Neural progenitor cell (in vitro differentiated cells): ENCODE measurements around the gene STK25. TPM values are rescaled to one million over a fixed set of nuclear protein-coding genes. Genes with fewer than 3 reads are reported as not detected.
A peak's percentile ranks its signal among the peaks of the same experiment; 100 is the strongest.

ENCODE experiments used
- DNase-seq: peaks from one replicate; pipeline ENCODE4 v3.0.0-alpha.2; 2016; ENCODE audit warnings: low spot score
- H2AFZ ChIP-seq: fragments of 200-600 bp; sonication (generic); replicated peaks from 2 replicates; pipeline ENCODE4 v1.6.1; 2016; ENCODE audit warnings: antibody characterized with exemption
- H3F3A ChIP-seq: fragments of 200-600 bp; sonication (generic); 2 replicates; pipeline ENCODE4 v1.6.1; 2016; ENCODE audit warnings: antibody characterized with exemption, low read depth
- H3K27ac ChIP-seq: fragments of 200-600 bp; sonication (generic); 2 replicates; pipeline ENCODE4 v1.5.1; 2016; ENCODE audit warnings: mild to moderate bottlenecking
- H3K27me3 ChIP-seq: fragments of 200-600 bp; sonication (generic); 2 replicates; pipeline ENCODE4 v1.6.1; 2016; ENCODE audit warnings: mild to moderate bottlenecking, moderate library complexity
- H3K36me3 ChIP-seq: fragments of 200-600 bp; sonication (generic); 2 replicates; pipeline ENCODE4 v1.5.1; 2016
- H3K4me1 ChIP-seq: fragments of 200-600 bp; sonication (generic); 2 replicates; pipeline ENCODE4 v1.6.1; 2016; ENCODE audit warnings: mixed run types
- H3K4me2 ChIP-seq: fragments of 200-600 bp; sonication (generic); 2 replicates; pipeline ENCODE4 v1.6.1; 2016
- H3K4me3 ChIP-seq: fragments of 200-600 bp; sonication (generic); 2 replicates; pipeline ENCODE4 v1.5.1; 2016
- H3K79me2 ChIP-seq: fragments of 200-600 bp; sonication (generic); 2 replicates; pipeline ENCODE4 v1.6.1; 2016; ENCODE audit warnings: low read depth
- H3K9ac ChIP-seq: fragments of 200-600 bp; sonication (generic); 2 replicates; pipeline ENCODE4 v1.6.1; 2016
- H3K9me3 ChIP-seq: fragments of 200-600 bp; sonication (generic); 2 replicates; pipeline ENCODE4 v1.5.1; 2016; ENCODE audit warnings: low read depth
- H4K20me1 ChIP-seq: fragments of 200-600 bp; sonication (generic); 2 replicates; pipeline ENCODE4 v1.6.1; 2016; ENCODE audit warnings: low read depth
- H3K27ac Mint-ChIP-seq: 3 replicates; pipeline ENCODE4 v1.8.0; 2021; ENCODE audit warnings: mixed read lengths
- H3K27me3 Mint-ChIP-seq: 2 replicates; pipeline ENCODE4 v1.8.0; 2022; ENCODE audit warnings: low read depth, mild to moderate bottlenecking, inconsistent platforms, moderate library complexity, mixed read lengths; ENCODE audit not compliant: insufficient read depth
- H3K36me3 Mint-ChIP-seq: 3 replicates; pipeline ENCODE4 v1.8.0; 2021; ENCODE audit warnings: mixed read lengths
- H3K4me1 Mint-ChIP-seq: 3 replicates; pipeline ENCODE4 v1.8.0; 2021; ENCODE audit warnings: mixed read lengths
- H3K4me3 Mint-ChIP-seq: 3 replicates; pipeline ENCODE4 v1.8.0; 2021; ENCODE audit warnings: mild to moderate bottlenecking, moderate library complexity, mixed read lengths
- H3K9me3 Mint-ChIP-seq: 3 replicates; pipeline ENCODE4 v1.8.0; 2020; ENCODE audit warnings: mixed read lengths
- EZH2 ChIP-seq: fragments of 200-600 bp; sonication (generic); IDR thresholded peaks from 2 replicates; pipeline ENCODE4 v1.6.1; 2017; ENCODE audit warnings: antibody characterized with exemption, mild to moderate bottlenecking, moderate library complexity
- EZH2phosphoT487 ChIP-seq: fragments of 200-600 bp; sonication (generic); IDR thresholded peaks from 2 replicates; pipeline ENCODE4 v1.6.1; 2017; ENCODE audit warnings: antibody characterized with exemption
- total RNA-seq: library from RNA; depleted of rRNA; stranded (reverse); fragments of >200 nt; gene quantifications from 2 replicates; pipeline ENCODE4 v1.2.3, GENCODE V29; 2015; ENCODE audit warnings: low replicate concordance
- TF ChIP-seq, protein P1 (sequence below): fragments of 200-600 bp; sonication (generic); IDR thresholded peaks from 2 replicates; pipeline ENCODE4 v1.5.1; 2017; ENCODE audit warnings: antibody characterized with exemption, mild to moderate bottlenecking

Gene STK25
- total RNA-seq, 1 donor from 2014 or later = 164 TPM

DNA sequence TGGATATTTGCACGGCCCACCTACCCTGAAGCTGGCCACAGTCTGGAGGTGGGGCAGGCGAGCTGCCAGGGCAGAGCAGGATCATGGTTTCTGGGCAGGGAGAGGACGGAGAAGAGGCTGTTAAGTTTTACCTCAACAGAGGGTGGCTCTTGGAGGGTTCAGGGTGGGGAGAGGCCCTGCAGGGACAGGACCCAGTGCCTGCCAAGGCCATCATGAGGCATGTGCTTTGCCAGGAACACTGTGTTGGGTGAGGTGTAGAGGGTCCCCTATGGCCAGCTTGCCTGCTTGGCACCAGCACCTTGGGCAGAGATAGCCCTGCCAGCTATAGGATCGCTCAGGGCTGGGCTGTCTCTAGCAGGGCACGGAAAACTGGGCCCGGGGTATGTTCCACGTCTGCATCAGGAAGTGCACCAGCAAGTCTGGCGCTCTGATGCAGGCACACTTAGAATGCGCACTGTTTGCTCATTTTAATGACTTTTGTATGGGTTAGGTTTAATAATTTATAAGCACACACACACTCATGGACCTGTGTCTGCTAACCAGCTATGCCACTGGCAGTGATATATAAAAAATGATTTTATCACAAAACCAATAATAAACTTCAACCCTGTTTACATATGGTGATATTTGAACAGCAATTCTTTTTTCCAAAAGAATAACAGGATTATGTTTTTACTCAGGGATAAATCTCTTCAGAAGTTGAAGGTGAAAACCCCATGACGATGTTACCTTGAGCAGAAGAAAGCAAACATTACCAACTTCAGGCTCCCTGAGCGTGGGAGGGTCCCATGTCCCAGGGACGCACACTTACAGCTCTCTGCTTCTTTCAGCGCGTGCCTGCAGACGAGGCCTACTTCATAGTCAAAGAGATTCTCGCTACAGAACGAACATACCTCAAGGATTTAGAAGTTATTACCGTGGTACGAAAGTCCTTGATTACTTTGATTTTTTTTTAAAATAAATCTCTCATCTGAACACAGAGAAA lies 46.4 kb downstream of the STK25 start:
- Histone ChIP-seq H3K36me3 (no peaks in the 10 kb centered on the region), H3F3A (no peaks in the 10 kb centered on the region), H3K27ac (no peak overlapping the region), H3K27me3 (no peaks in the 10 kb centered on the region), H3K4me2 (no peak overlapping the region), H3K9me3 (no peaks in the 10 kb centered on the region), H3K9ac (no peak overlapping the region), H4K20me1 (no peaks in the 10 kb centered on the region), H3K4me3 (no peak overlapping the region), H3K79me2 (no peaks in the 10 kb centered on the region), H3K4me1 (no peaks in the 10 kb centered on the region), H2AFZ (no peak overlapping the region)
- Mint-ChIP-seq H3K4me1 (no peaks in the 10 kb centered on the region), H3K9me3 (no peaks in the 10 kb centered on the region), H3K36me3 (peaks cover 6% of the 10 kb centered on the region), H3K27me3 (no peaks in the 10 kb centered on the region), H3K27ac (peak overlapping the region; percentile 57), H3K4me3 (no peak overlapping the region)
- no peak for DNase-seq
- TF ChIP-seq EZH2 (no peak), EZH2phosphoT487 (no peak)
- TF ChIP-seq, protein P1, sequence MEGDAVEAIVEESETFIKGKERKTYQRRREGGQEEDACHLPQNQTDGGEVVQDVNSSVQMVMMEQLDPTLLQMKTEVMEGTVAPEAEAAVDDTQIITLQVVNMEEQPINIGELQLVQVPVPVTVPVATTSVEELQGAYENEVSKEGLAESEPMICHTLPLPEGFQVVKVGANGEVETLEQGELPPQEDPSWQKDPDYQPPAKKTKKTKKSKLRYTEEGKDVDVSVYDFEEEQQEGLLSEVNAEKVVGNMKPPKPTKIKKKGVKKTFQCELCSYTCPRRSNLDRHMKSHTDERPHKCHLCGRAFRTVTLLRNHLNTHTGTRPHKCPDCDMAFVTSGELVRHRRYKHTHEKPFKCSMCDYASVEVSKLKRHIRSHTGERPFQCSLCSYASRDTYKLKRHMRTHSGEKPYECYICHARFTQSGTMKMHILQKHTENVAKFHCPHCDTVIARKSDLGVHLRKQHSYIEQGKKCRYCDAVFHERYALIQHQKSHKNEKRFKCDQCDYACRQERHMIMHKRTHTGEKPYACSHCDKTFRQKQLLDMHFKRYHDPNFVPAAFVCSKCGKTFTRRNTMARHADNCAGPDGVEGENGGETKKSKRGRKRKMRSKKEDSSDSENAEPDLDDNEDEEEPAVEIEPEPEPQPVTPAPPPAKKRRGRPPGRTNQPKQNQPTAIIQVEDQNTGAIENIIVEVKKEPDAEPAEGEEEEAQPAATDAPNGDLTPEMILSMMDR = no peak

DNA sequence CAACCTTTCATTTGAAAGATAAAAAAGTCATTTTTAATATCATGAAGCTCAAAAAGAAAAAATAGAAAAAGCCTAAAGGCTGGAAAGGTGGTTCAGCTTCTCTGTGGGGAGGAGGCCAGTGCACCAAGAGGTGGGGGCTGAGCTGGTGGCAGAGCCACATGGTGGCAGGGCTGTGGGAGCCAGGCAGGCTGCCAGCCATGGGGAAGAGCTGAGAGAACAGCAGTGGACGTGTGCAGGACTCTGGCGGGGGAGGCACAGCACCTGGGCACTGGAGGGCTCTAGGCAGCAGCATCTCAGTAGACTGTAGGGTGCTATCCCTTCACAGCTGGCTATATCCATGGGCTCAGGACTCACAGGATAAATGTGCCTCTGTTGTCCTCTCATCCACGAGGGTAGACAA lies 47.8 kb downstream of the STK25 start:
- Histone ChIP-seq H3K27me3 (no peaks in the 10 kb centered on the region), H3K4me3 (no peak overlapping the region), H2AFZ (no peak overlapping the region), H3K4me2 (no peak overlapping the region), H3K9ac (no peak overlapping the region), H3K79me2 (no peaks in the 10 kb centered on the region), H3K9me3 (no peaks in the 10 kb centered on the region), H3F3A (no peaks in the 10 kb centered on the region), H3K36me3 (no peaks in the 10 kb centered on the region), H3K4me1 (no peaks in the 10 kb centered on the region), H3K27ac (no peak overlapping the region), H4K20me1 (no peaks in the 10 kb centered on the region)
- DNase-seq = no peak
- H3K4me3 Mint-ChIP-seq = no peak overlapping the region
- no peaks in the 10 kb centered on the region for H3K4me1 Mint-ChIP-seq
- TF ChIP-seq EZH2phosphoT487 (no peak), EZH2 (no peak)
- no peak overlapping the region for H3K27ac Mint-ChIP-seq
- H3K9me3 Mint-ChIP-seq = no peaks in the 10 kb centered on the region
- peaks cover 4% of the 10 kb centered on the region for H3K36me3 Mint-ChIP-seq
- H3K27me3 Mint-ChIP-seq = no peaks in the 10 kb centered on the region

DNA sequence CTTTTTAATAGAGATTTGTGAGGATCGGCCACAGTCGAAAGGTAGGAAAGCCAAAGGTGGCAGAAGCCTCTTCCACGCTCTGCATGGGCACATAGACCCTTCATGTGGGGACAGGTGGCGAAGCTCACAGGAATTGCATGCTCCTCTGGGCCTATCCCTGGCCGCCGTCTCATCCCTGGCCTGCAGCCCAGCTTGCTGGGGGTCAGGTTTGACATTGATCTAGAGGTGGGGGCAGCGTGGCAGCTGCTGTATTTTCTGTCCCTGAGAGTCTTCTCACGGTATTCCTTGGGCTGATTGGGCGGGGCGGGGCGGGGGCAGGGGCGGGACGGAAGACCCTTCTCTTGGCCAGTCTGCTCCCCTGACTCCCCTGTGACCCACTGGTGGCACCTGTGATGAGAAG lies 48.9 kb downstream of the STK25 start:
- no peak overlapping the region for H3K9ac ChIP-seq
- Mint-ChIP-seq H3K9me3 (no peaks in the 10 kb centered on the region), H3K27me3 (no peaks in the 10 kb centered on the region), H3K4me1 (no peaks in the 10 kb centered on the region), H3K27ac (no peak overlapping the region), H3K36me3 (no peaks in the 10 kb centered on the region), H3K4me3 (no peak overlapping the region)
- no peaks in the 10 kb centered on the region for H3K79me2 ChIP-seq
- H3K27ac ChIP-seq = no peak overlapping the region
- H2AFZ ChIP-seq = no peak overlapping the region
- no peak overlapping the region for H3K4me3 ChIP-seq
- no peak overlapping the region for H3K4me2 ChIP-seq
- H3K4me1 ChIP-seq = no peaks in the 10 kb centered on the region
- H3F3A ChIP-seq = no peaks in the 10 kb centered on the region
- H3K9me3 ChIP-seq = no peaks in the 10 kb centered on the region
- no peaks in the 10 kb centered on the region for H3K36me3 ChIP-seq
- H3K27me3 ChIP-seq = no peaks in the 10 kb centered on the region
- no peaks in the 10 kb centered on the region for H4K20me1 ChIP-seq
- no peak for DNase-seq
- TF ChIP-seq EZH2 = no peak
- TF ChIP-seq, protein P1 = no peak
- no peak for TF ChIP-seq EZH2phosphoT487

DNA sequence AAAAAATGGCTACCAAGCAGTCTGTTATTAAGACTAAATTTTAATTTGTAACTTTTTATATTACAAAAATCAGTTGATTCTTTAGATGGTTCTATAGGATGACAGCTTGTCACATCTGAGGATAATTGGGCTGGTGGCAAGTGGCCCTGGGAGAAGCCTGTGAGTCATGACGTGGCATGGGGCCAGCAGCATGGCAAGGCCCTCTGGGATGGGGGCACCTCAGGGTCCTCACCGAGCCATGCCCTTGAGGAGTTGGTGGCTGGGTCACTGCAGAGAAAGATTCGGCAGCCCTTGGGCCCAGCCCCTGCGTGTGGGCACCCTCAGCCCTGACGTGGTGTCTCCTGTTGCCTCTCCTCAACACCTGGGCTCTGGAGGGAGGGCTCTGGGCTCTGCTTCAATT lies 49.7 kb downstream of the STK25 start:
- no peaks in the 10 kb centered on the region for H3K4me1 Mint-ChIP-seq
- DNase-seq = no peak

More for the DNA sequence above, 49.7 kb downstream of the STK25 start:
- H3F3A ChIP-seq = no peaks in the 10 kb centered on the region
- H3K4me2 ChIP-seq = no peak overlapping the region
- H3K4me1 ChIP-seq = no peaks in the 10 kb centered on the region
- Mint-ChIP-seq H3K27me3 (no peaks in the 10 kb centered on the region), H3K36me3 (no peaks in the 10 kb centered on the region), H3K27ac (no peak overlapping the region), H3K9me3 (no peaks in the 10 kb centered on the region), H3K4me3 (no peak overlapping the region)
- H2AFZ ChIP-seq = no peak overlapping the region
- no peaks in the 10 kb centered on the region for H4K20me1 ChIP-seq
- no peaks in the 10 kb centered on the region for H3K27me3 ChIP-seq
- H3K9ac ChIP-seq = no peak overlapping the region
- no peaks in the 10 kb centered on the region for H3K36me3 ChIP-seq
- no peak overlapping the region for H3K4me3 ChIP-seq
- TF ChIP-seq, protein P1 = no peak
- no peak for TF ChIP-seq EZH2
- TF ChIP-seq EZH2phosphoT487 = no peak
- no peaks in the 10 kb centered on the region for H3K9me3 ChIP-seq
- no peak overlapping the region for H3K27ac ChIP-seq
- no peaks in the 10 kb centered on the region for H3K79me2 ChIP-seq
